Measurements from ENCODE around the gene KRT33A. TPM values are rescaled to one million over a fixed set of nuclear protein-coding genes. Genes with fewer than 3 reads are reported as not detected.

KRT33A gene
- total RNA-seq, 1 donor from 2014 or later: not detected

GRCh38 chr17:41307647-41308046 is 43.0 kb downstream of the KRT33A start:
- H3K9me3 Mint-ChIP-seq (ENCODE audit: low read depth): no peaks in the 10 kb centered on the region
- TF ChIP-seq, protein P1, sequence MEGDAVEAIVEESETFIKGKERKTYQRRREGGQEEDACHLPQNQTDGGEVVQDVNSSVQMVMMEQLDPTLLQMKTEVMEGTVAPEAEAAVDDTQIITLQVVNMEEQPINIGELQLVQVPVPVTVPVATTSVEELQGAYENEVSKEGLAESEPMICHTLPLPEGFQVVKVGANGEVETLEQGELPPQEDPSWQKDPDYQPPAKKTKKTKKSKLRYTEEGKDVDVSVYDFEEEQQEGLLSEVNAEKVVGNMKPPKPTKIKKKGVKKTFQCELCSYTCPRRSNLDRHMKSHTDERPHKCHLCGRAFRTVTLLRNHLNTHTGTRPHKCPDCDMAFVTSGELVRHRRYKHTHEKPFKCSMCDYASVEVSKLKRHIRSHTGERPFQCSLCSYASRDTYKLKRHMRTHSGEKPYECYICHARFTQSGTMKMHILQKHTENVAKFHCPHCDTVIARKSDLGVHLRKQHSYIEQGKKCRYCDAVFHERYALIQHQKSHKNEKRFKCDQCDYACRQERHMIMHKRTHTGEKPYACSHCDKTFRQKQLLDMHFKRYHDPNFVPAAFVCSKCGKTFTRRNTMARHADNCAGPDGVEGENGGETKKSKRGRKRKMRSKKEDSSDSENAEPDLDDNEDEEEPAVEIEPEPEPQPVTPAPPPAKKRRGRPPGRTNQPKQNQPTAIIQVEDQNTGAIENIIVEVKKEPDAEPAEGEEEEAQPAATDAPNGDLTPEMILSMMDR (IDR thresholded peaks at IDR 0.05): no peak
- H3K27me3 Mint-ChIP-seq (ENCODE audit: low read depth): peaks cover 4% of the 10 kb centered on the region
- H3K27ac Mint-ChIP-seq (ENCODE audit: unreplicated experiment): no peak overlapping the region
- H3K4me3 Mint-ChIP-seq (ENCODE audit: unreplicated experiment): no peak overlapping the region
- no peak for DNase-seq (ENCODE audit: low spot score)
- peaks cover 17% of the 10 kb centered on the region for H3K4me1 Mint-ChIP-seq (ENCODE audit: low read depth)
- no peaks in the 10 kb centered on the region for H3K36me3 Mint-ChIP-seq (ENCODE audit: low read depth)

GRCh38 chr17:41304091-41304490 is 46.5 kb downstream of the KRT33A start:
- DNase-seq (ENCODE audit: low spot score): no peak
- Mint-ChIP-seq H3K4me3 (ENCODE audit: unreplicated experiment) (no peak overlapping the region), H3K27me3 (ENCODE audit: low read depth) (no peaks in the 10 kb centered on the region), H3K4me1 (ENCODE audit: low read depth) (peaks cover 17% of the 10 kb centered on the region), H3K27ac (ENCODE audit: unreplicated experiment) (no peak overlapping the region), H3K36me3 (ENCODE audit: low read depth) (peaks cover 2% of the 10 kb centered on the region), H3K9me3 (ENCODE audit: low read depth) (peaks cover 6% of the 10 kb centered on the region)
- TF ChIP-seq, protein P1 (IDR thresholded peaks at IDR 0.05): no peak

GRCh38 chr17:41302981-41303380 is 47.6 kb downstream of the KRT33A start:
- Mint-ChIP-seq H3K4me3 (ENCODE audit: unreplicated experiment) (no peak overlapping the region), H3K27me3 (ENCODE audit: low read depth) (no peaks in the 10 kb centered on the region), H3K4me1 (ENCODE audit: low read depth) (peaks cover 10% of the 10 kb centered on the region), H3K36me3 (ENCODE audit: low read depth) (peaks cover 2% of the 10 kb centered on the region), H3K27ac (ENCODE audit: unreplicated experiment) (no peak overlapping the region), H3K9me3 (ENCODE audit: low read depth) (peaks cover 6% of the 10 kb centered on the region)
- TF ChIP-seq, protein P1 (IDR thresholded peaks at IDR 0.05): no peak
- DNase-seq (ENCODE audit: low spot score): no peak

DNA sequence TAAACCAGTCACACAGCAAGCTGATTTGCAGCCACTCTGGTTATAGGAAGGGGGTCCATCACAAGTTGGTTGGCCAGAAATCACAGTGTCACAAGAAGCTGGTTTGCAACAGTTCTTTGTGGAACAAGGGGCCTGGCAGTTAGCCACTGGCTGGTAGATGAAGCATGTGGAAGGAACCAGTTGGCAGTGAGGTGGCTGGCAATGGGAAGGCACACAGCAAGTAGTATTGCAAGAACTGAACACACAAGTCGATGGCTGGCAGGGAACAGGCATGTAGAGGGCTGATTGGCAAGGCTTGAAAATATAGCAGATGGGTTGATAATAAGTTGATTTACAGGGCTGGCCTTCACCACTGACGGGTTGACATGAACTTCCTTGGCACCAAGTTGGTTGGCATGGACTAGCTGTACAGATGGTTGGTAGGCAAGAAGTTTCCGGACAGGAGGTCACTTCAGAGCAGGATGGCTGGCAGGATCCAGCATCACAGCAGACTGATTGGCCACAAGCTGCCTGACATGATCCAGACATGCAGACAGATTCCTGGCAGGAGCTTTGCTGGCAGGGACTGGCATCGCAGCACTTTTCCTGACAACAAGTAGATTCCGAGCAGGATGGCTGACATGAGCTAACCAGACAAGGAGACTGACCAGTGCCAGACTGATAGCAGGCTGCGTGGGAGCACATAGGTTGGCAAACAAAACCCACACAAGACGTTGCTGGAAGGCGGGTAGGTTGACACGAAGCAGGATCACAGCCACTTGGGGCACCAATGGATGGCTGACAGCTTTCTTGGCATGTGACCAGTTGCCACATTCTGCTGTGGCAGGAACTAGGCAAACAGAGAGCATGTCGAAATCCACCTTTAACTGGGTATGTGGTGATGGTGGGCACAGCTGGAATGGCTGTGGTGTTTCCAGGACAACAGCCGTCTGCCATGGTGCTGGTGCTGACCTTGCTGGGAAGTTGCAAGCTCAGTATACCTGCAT is 48.4 kb downstream of the KRT33A start, which contains the start of gene KRTAP29-1:
Gene KRTAP29-1, minus strand, starts transcription at position 936 of the 986 bp plus-strand sequence. Its CDS starts 0 bp downstream, at position 936.
- DNase-seq (ENCODE audit: low spot score): no peak
- H3K27me3 Mint-ChIP-seq (ENCODE audit: low read depth): no peaks in the 10 kb centered on the region
- peaks cover 6% of the 10 kb centered on the region for H3K9me3 Mint-ChIP-seq (ENCODE audit: low read depth)
- TF ChIP-seq, protein P1 (IDR thresholded peaks at IDR 0.05): no peak
- H3K4me3 Mint-ChIP-seq (ENCODE audit: unreplicated experiment): no peak within 1 kb of the TSS
- no peak within 1 kb of the TSS for H3K27ac Mint-ChIP-seq (ENCODE audit: unreplicated experiment)
- peaks cover 2% of the 10 kb centered on the region for H3K36me3 Mint-ChIP-seq (ENCODE audit: low read depth)
- peaks cover 2% of the 10 kb centered on the region for H3K4me1 Mint-ChIP-seq (ENCODE audit: low read depth)

DNA sequence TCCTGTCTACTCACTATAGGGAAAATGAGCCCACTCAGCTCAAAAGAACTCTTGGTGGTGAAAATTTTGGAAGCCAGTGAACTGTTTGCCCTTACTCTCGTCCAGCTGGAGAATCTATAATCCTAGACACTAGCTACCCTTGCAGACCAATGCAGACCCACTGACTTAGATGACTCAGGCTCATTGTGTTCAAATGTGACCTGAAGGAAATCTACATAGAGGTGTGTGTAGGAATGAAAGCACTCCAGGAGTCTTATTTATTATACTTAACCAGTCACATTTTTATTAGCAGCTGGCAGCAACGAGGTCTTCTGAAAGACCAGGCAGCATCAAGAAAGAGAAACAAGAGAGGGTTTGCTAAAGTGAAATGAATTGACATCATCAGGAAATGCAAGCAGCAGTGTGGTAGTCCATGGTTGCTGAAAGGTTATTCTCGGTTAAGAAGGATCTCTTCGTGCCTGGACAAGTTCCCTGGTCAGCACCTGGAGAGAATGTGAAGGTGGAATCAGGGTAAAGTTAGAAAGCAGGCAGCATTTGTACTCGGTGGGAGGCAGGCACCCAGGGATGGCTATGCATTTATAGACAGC is 49.3 kb downstream of the KRT33A start:
- Mint-ChIP-seq H3K36me3 (ENCODE audit: low read depth) (peaks cover 2% of the 10 kb centered on the region), H3K4me1 (ENCODE audit: low read depth) (no peaks in the 10 kb centered on the region), H3K27ac (ENCODE audit: unreplicated experiment) (no peak overlapping the region), H3K27me3 (ENCODE audit: low read depth) (no peaks in the 10 kb centered on the region), H3K9me3 (ENCODE audit: low read depth) (peaks cover 6% of the 10 kb centered on the region), H3K4me3 (ENCODE audit: unreplicated experiment) (no peak overlapping the region)
- no peak for DNase-seq (ENCODE audit: low spot score)
- TF ChIP-seq, protein P1 (IDR thresholded peaks at IDR 0.05): no peak
